Activated naive CD8-positive, alpha-beta T cell treated with anti-CD3 and anti-CD28 coated beads, Interleukin-2, amount 50 U/mL, for 24 hours (primary cell): ENCODE measurements around the gene RNGTT.
A peak's percentile ranks its signal among the peaks of the same experiment; 100 is the strongest.

ENCODE experiments used
- ATAC-seq: fragments of 150-1000 bp; cut with Tn5 transposase; one replicate; pipeline ENCODE4 v1.10.0; 2021
- DNase-seq: peaks from one replicate; pipeline ENCODE4 v3.0.0; 2021
- H3K27ac Mint-ChIP-seq: one replicate; pipeline ENCODE4 v1.8.0; 2021; ENCODE audit warnings: mild to moderate bottlenecking, mixed read lengths
- H3K27me3 Mint-ChIP-seq: one replicate; pipeline ENCODE4 v1.8.0; 2021; ENCODE audit warnings: mixed read lengths
- H3K36me3 Mint-ChIP-seq: one replicate; pipeline ENCODE4 v1.8.0; 2021; ENCODE audit warnings: low read depth, mixed read lengths
- H3K4me1 Mint-ChIP-seq: one replicate; pipeline ENCODE4 v1.8.0; 2021; ENCODE audit warnings: mixed read lengths
- H3K4me3 Mint-ChIP-seq: one replicate; pipeline ENCODE4 v1.8.0; 2021; ENCODE audit warnings: mild to moderate bottlenecking, moderate library complexity, mixed read lengths
- H3K9me3 Mint-ChIP-seq: one replicate; pipeline ENCODE4 v1.8.0; 2021; ENCODE audit warnings: mixed read lengths

RNGTT gene

DNA sequence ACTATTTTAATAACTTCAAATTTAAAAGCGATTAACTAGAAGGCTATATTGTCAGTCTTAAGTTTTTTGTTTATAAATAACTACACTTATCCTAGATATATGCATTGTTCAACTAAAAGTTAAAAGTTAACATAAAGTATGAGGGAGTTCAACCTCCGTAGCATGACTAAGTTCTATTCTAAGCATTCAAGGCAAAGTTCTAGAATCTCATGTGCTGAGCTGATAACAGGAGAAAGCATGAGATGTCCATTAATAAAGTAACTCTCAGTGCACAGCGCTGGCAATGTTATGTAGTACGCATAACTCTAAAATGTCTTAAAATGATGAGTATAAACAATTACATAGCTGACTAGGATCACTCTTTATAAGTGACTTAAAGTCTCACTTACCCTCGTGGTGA, 264.8 kb downstream of the RNGTT start:
- ATAC-seq = no peak
- peaks cover 21% of the 10 kb centered on the region for H3K36me3 Mint-ChIP-seq
- peaks cover 9% of the 10 kb centered on the region for H3K4me1 Mint-ChIP-seq
- H3K27me3 Mint-ChIP-seq = no peaks in the 10 kb centered on the region
- H3K9me3 Mint-ChIP-seq = peaks cover 16% of the 10 kb centered on the region
- DNase-seq = no peak
- H3K4me3 Mint-ChIP-seq = no peak overlapping the region
- H3K27ac Mint-ChIP-seq = no peak overlapping the region

DNA sequence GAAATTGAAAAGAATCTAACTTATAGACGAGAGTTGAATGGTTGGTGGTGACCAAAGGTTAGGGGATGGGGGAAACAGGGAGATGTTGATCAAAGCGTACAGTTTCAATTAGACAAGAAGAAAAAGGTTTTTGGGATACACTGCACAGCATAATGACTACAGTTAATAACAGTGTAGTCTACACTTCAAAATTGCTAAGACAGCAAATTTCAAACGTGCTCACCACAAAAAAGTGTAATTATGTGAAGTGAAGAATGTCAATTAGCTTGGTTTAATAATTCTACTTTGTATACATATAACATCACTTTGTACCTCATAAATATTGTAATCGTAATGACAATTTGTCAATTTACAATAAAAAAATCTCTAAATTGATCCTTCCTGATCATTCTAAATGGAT, 267.5 kb downstream of the RNGTT start:
- Mint-ChIP-seq H3K4me3 (no peak overlapping the region), H3K4me1 (peaks cover 9% of the 10 kb centered on the region), H3K36me3 (peaks cover 26% of the 10 kb centered on the region), H3K27me3 (no peaks in the 10 kb centered on the region), H3K9me3 (peaks cover 24% of the 10 kb centered on the region), H3K27ac (no peak overlapping the region)
- ATAC-seq (no peak), DNase-seq (no peak)

DNA sequence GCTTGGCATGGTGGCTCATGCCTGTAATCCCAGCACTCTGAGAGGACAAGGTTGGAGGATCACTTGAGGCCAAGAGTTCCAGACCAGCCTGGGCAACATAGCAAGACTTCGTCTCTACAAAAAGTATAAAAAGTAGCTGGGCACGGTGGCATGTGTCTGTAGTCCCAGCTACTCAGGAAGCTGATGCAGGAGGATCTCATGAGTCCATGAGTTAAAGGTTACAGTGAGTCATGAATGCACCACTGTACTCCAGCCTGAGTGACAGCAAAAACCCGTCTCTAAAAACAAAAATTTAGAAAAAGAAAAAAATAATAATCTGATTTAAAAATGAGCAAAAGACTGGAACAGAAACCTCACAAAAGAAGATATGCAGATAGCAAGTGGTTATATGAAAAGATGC, 279.7 kb downstream of the RNGTT start:
- no peaks in the 10 kb centered on the region for H3K27me3 Mint-ChIP-seq
- ATAC-seq (peak; percentile 84), DNase-seq (no peak)
- H3K4me3 Mint-ChIP-seq = no peak overlapping the region
- peaks cover 2% of the 10 kb centered on the region for H3K9me3 Mint-ChIP-seq
- peaks cover 18% of the 10 kb centered on the region for H3K36me3 Mint-ChIP-seq
- no peaks in the 10 kb centered on the region for H3K4me1 Mint-ChIP-seq
- no peak overlapping the region for H3K27ac Mint-ChIP-seq

GRCh38 chr6:88680654-88681053, 282.8 kb downstream of the RNGTT start:
- Mint-ChIP-seq H3K36me3 (peaks cover 20% of the 10 kb centered on the region), H3K4me1 (no peaks in the 10 kb centered on the region), H3K4me3 (no peak overlapping the region), H3K27me3 (no peaks in the 10 kb centered on the region), H3K27ac (no peak overlapping the region), H3K9me3 (no peaks in the 10 kb centered on the region)
- no peak for ATAC-seq
- DNase-seq = no peak

DNA sequence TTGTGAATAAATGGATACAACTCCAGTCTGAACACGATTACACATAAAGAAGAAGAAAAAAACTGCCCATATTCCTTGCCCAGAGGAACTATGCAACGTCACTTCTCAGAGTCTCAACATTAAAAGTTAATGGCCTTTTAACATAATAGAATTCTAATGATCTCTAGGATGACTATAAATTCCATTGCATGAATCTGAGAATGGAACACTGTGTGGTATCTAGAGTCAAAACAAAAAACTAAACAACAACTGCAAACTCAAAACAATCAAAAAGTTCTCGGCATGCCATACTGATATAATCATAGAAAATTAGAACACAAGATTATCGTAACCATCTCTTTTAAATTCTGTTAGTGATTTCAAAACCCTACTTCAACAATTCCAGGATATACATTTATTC, 283.6 kb downstream of the RNGTT start:
- Mint-ChIP-seq H3K36me3 (peaks cover 23% of the 10 kb centered on the region), H3K27ac (no peak overlapping the region), H3K4me3 (no peak overlapping the region), H3K27me3 (no peaks in the 10 kb centered on the region), H3K9me3 (no peaks in the 10 kb centered on the region), H3K4me1 (no peaks in the 10 kb centered on the region)
- ATAC-seq = no peak
- no peak for DNase-seq

GRCh38 chr6:88677356-88677755, 286.1 kb downstream of the RNGTT start:
- Mint-ChIP-seq H3K27ac (no peak overlapping the region), H3K36me3 (peaks cover 40% of the 10 kb centered on the region), H3K4me1 (no peaks in the 10 kb centered on the region), H3K4me3 (no peak overlapping the region), H3K27me3 (no peaks in the 10 kb centered on the region), H3K9me3 (peaks cover 9% of the 10 kb centered on the region)
- ATAC-seq = no peak
- DNase-seq = no peak

DNA sequence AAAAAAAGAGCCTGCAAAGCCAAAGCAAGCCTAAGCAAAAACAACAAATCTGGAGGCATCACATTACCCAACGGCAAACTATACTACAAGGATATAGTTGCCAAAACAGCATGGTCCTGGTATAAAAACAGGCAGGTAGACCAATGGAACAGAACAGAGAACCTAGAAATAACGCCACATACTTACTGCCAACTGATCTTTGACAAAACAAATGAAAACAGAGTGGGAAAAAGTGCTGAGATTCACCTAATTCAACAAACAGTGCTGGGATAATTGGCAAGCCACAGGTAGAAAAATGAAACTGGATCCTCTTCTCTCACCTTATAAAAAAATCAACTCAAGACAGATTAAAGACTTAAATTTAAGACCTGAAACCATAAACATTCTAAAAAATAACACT, 291.8 kb downstream of the RNGTT start:
- Mint-ChIP-seq H3K27me3 (no peaks in the 10 kb centered on the region), H3K4me3 (no peak overlapping the region), H3K9me3 (peaks cover 30% of the 10 kb centered on the region), H3K36me3 (peaks cover 74% of the 10 kb centered on the region), H3K27ac (no peak overlapping the region), H3K4me1 (no peaks in the 10 kb centered on the region)
- DNase-seq (no peak), ATAC-seq (no peak)

- ATAC-seq (no peak), DNase-seq (no peak)
- Mint-ChIP-seq H3K27me3 (no peaks in the 10 kb centered on the region), H3K36me3 (peaks cover 64% of the 10 kb centered on the region), H3K4me1 (no peaks in the 10 kb centered on the region), H3K9me3 (peaks cover 33% of the 10 kb centered on the region), H3K4me3 (no peak overlapping the region), H3K27ac (no peak overlapping the region)
These were observed 293.0 kb downstream of the RNGTT start for GRCh38 chr6:88670369-88670768.

DNA sequence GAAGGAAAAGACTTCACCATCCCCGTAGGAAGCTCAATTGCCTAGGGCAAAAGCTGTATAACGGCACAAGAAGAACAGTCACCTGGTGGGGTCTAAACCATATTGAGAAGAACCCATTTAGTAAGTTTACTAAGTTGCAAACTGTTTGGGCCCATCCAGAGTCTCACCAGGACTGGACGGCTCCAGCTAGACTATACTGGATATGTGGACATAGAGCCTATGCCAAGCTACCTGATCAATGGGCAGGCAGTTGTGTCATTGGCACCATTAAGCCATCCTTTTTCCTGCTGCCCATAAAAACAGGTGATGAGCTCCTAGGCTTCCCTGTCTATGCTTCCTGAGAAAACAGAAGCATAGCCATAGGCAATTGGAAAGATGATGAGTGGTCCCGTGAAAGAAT, 293.9 kb downstream of the RNGTT start:
- Mint-ChIP-seq H3K4me1 (no peaks in the 10 kb centered on the region), H3K9me3 (peaks cover 33% of the 10 kb centered on the region), H3K27ac (no peak overlapping the region), H3K36me3 (peaks cover 61% of the 10 kb centered on the region), H3K4me3 (no peak overlapping the region), H3K27me3 (no peaks in the 10 kb centered on the region)
- no peak for ATAC-seq
- DNase-seq = no peak

GRCh38 chr6:88666901-88667300, 296.5 kb downstream of the RNGTT start:
- peaks cover 41% of the 10 kb centered on the region for H3K9me3 Mint-ChIP-seq
- ATAC-seq = no peak
- H3K27ac Mint-ChIP-seq = no peak overlapping the region
- H3K36me3 Mint-ChIP-seq = peaks cover 60% of the 10 kb centered on the region
- H3K4me1 Mint-ChIP-seq = peaks cover 8% of the 10 kb centered on the region
- no peak for DNase-seq
- no peaks in the 10 kb centered on the region for H3K27me3 Mint-ChIP-seq
- H3K4me3 Mint-ChIP-seq = no peak overlapping the region

DNA sequence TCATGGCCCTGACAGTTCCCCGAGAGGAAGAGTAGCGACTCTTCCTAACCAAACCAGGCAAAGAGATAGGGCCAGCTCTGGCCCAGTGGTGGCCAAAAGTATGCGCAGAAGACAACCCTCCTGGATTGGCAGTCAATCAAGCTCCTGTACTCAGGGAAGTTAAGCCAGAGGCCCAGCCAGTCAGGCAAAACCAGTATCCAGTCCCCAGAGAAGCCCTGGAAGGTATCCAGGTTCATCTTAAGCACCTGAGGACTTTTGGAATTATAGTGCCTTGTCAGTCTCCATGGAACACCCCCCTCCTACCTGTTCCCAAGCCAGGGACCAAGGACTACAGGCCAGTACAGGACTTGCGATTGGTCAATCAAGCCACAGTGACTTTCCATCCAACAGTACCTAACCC, 298.3 kb downstream of the RNGTT start:
- H3K27ac Mint-ChIP-seq = no peak overlapping the region

GRCh38 chr6:88663801-88664200, 299.6 kb downstream of the RNGTT start:
- Mint-ChIP-seq H3K9me3 (peaks cover 54% of the 10 kb centered on the region), H3K36me3 (peaks cover 63% of the 10 kb centered on the region)

More for the DNA sequence above, 298.3 kb downstream of the RNGTT start:
- H3K27me3 Mint-ChIP-seq = no peaks in the 10 kb centered on the region
- peaks cover 8% of the 10 kb centered on the region for H3K4me1 Mint-ChIP-seq
- H3K36me3 Mint-ChIP-seq = peaks cover 60% of the 10 kb centered on the region
- no peak overlapping the region for H3K4me3 Mint-ChIP-seq
- H3K9me3 Mint-ChIP-seq = peaks cover 42% of the 10 kb centered on the region
- DNase-seq (no peak), ATAC-seq (no peak)

DNA sequence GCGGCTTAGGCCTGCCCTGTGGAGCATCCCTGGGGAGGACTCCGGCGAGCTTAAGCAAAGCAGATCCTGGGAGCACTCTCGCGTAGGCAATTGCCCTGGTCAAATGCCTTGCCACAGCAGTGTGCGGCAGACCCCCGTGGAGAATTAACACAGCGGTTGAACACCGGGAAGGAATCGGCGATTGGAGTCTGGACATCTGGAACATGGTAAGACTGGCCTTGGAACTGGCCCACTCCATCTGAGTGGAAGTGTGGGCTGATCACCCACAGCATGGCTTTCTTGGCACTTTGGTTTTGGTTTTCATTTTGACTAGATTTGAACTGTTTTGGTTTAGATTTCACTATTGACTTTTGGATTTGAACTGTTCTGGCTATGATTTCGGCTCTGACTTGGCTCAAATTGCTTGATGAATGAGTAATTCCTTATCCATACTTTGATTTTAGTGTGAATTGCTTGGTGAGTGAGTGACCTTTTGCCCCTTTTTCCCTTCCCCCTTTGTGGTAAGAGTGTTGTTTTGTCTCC, 300.7 kb downstream of the RNGTT start:
- ATAC-seq = peak; percentile 24
- no peak for DNase-seq
- Mint-ChIP-seq H3K4me1 (peaks cover 8% of the 10 kb centered on the region), H3K27me3 (no peaks in the 10 kb centered on the region), H3K4me3 (peak overlapping the region; percentile 31), H3K9me3 (peaks cover 60% of the 10 kb centered on the region), H3K36me3 (peaks cover 66% of the 10 kb centered on the region), H3K27ac (peak overlapping the region; percentile 51)

More at GRCh38 chr6:88663801-88664200, 299.6 kb downstream of the RNGTT start:
- DNase-seq = no peak
- Mint-ChIP-seq H3K27ac (no peak overlapping the region), H3K27me3 (no peaks in the 10 kb centered on the region), H3K4me3 (no peak overlapping the region), H3K4me1 (peaks cover 8% of the 10 kb centered on the region)
- no peak for ATAC-seq

DNA sequence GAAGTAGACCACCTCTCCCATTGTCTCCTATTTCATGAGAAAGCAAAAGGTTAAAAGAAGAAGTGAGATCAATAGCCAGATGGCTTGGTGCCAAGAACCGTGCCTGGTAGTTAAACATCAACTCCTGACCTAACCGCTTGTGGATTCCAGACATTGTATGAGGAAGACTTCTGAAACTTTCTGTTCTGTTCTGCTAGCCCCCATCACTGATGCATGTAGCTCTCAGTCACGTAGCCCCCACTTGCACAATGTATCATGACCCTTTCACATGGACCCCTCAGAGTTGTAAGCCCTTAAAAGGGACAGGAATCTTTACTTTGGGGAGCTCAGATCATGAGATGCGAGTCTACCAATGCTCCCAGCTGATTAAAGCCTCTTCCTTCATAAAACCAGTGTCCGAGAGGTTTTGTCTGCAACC, 301.2 kb downstream of the RNGTT start:
- H3K9me3 Mint-ChIP-seq = peaks cover 63% of the 10 kb centered on the region
- H3K27me3 Mint-ChIP-seq = no peaks in the 10 kb centered on the region
- ATAC-seq (no peak), DNase-seq (no peak)
- peaks cover 67% of the 10 kb centered on the region for H3K36me3 Mint-ChIP-seq
- H3K27ac Mint-ChIP-seq = no peak overlapping the region
- no peak overlapping the region for H3K4me3 Mint-ChIP-seq
- peaks cover 8% of the 10 kb centered on the region for H3K4me1 Mint-ChIP-seq

DNA sequence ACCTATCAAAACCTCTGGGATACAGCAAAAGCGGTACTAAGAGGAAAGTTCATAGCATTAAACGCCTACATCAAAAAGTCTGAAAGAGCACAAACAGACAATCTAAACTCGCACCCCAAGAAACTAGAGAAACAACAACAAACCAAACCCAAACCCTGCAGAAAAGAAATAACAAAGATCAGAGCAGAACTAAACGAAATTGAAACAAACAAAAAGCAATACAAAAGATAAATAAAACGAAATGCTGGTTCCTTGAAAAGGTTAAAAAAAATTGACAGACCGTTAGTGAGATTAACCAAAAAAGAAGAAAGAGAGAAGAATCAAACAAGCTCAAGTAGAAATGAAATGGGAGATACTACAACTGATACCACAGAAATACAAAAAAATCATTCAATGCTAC, 302.3 kb downstream of the RNGTT start:
- no peak overlapping the region for H3K4me3 Mint-ChIP-seq
- DNase-seq = no peak
- H3K27ac Mint-ChIP-seq = no peak overlapping the region
- H3K27me3 Mint-ChIP-seq = no peaks in the 10 kb centered on the region
- no peak for ATAC-seq
- H3K4me1 Mint-ChIP-seq = peaks cover 8% of the 10 kb centered on the region
- peaks cover 59% of the 10 kb centered on the region for H3K9me3 Mint-ChIP-seq
- H3K36me3 Mint-ChIP-seq = peaks cover 67% of the 10 kb centered on the region

GRCh38 chr6:88655586-88655985, 307.8 kb downstream of the RNGTT start:
- Mint-ChIP-seq H3K9me3 (peaks cover 27% of the 10 kb centered on the region), H3K27me3 (no peaks in the 10 kb centered on the region), H3K36me3 (peaks cover 35% of the 10 kb centered on the region), H3K4me3 (no peak overlapping the region), H3K27ac (no peak overlapping the region), H3K4me1 (peaks cover 2% of the 10 kb centered on the region)
- ATAC-seq = no peak
- no peak for DNase-seq
